ENCODE results near the gene YIF1B.
A peak's percentile ranks its signal among the peaks of the same experiment; 100 is the strongest.

The YIF1B gene

GRCh38 chr19:38273499-38273898 lies 42.2 kb downstream of the YIF1B start:
- ChIA-PET POLR2A (ENCODE audit: low non-redundant PET) (no interaction called here), CTCF (interaction anchor here (0.6 kb wide), 1 partner anchor 62 kb away, joined by 4 read pairs; no protein-coding TSS in a partner anchor)
- no peak overlapping the region for H3K27ac ChIP-seq
- no peak for TF ChIP-seq CTCF (conservative IDR thresholded peaks at IDR 0.05; ENCODE audit: low read depth)
- DNase-seq (ENCODE audit: low spot score) = no peak

- DNase-seq (ENCODE audit: low spot score) = no peak
- peak overlapping the region; percentile 17; the same call in 1 of the 2 replicates for H3K27ac ChIP-seq
- ChIA-PET CTCF (interaction anchor here (1.5 kb wide), 1 partner anchor 21 kb away, joined by 5 read pairs; no protein-coding TSS in a partner anchor), POLR2A (ENCODE audit: low non-redundant PET) (no interaction called here)
- no peak for TF ChIP-seq CTCF (conservative IDR thresholded peaks at IDR 0.05; ENCODE audit: low read depth)
These were observed 45.1 kb downstream of the YIF1B start for GRCh38 chr19:38270587-38271167.

GRCh38 chr19:38268539-38268938 lies 47.2 kb downstream of the YIF1B start:
- ChIA-PET POLR2A (ENCODE audit: low non-redundant PET) (no interaction called here), CTCF (interaction anchor here (0.6 to 0.9 kb wide), 3 partner anchors 24 to 71 kb away, joined by 3 read pairs; no protein-coding TSS in a partner anchor)
- DNase-seq (ENCODE audit: low spot score) = no peak
- peak overlapping the region; percentile 96 for H3K27ac ChIP-seq
- no peak for TF ChIP-seq CTCF (conservative IDR thresholded peaks at IDR 0.05; ENCODE audit: low read depth)

GRCh38 chr19:38267761-38268483 lies 47.8 kb downstream of the YIF1B start:
- ChIA-PET CTCF (interaction anchor here (0.6 to 0.9 kb wide), 3 partner anchors 11 to 32 kb away, joined by 3 to 4 read pairs (median 3); no protein-coding TSS in a partner anchor), POLR2A (ENCODE audit: low non-redundant PET) (interaction anchor here (3.9 kb wide), 1 partner anchor 36 kb away, joined by 29 read pairs; the partner anchor contains the start of gene C19orf33)
- peak overlapping the region; percentile 96 for H3K27ac ChIP-seq
- DNase-seq (ENCODE audit: low spot score) = peak; percentile 20
- TF ChIP-seq CTCF (conservative IDR thresholded peaks at IDR 0.05; ENCODE audit: low read depth) = no peak

GRCh38 chr19:38266981-38267597 lies 48.7 kb downstream of the YIF1B start:
- POLR2A ChIA-PET (ENCODE audit: low non-redundant PET) = interaction anchor here (3.9 kb wide), 1 partner anchor 37 kb away, joined by 29 read pairs; the partner anchor contains the start of gene C19orf33
- TF ChIP-seq CTCF (conservative IDR thresholded peaks at IDR 0.05; ENCODE audit: low read depth) = no peak
- peak overlapping the region; percentile 96 for H3K27ac ChIP-seq
- DNase-seq (ENCODE audit: low spot score) = peak; percentile 71
- CTCF ChIA-PET = interaction anchor here (0.6 kb wide), 1 partner anchor 12 kb away, joined by 4 read pairs; no protein-coding TSS in a partner anchor

- POLR2A ChIA-PET (ENCODE audit: low non-redundant PET) = interaction anchor here (0.7 to 3.9 kb wide), 7 partner anchors 14 to 48 kb away, joined by 3 to 29 read pairs (median 5); partner anchors contain the start of gene C19orf33
- peak overlapping the region; percentile 96 for H3K27ac ChIP-seq
- CTCF ChIA-PET = interaction anchor here (0.5 to 0.7 kb wide), 3 partner anchors 23 to 69 kb away, joined by 3 to 4 read pairs (median 3); no protein-coding TSS in a partner anchor
- no peak for TF ChIP-seq CTCF (conservative IDR thresholded peaks at IDR 0.05; ENCODE audit: low read depth)
- DNase-seq (ENCODE audit: low spot score) = peak; percentile 34
These were observed 49.8 kb downstream of the YIF1B start for GRCh38 chr19:38265921-38266429.

Data from RWPE1 (cell line).